Ramos (cell line): ENCODE data around the gene RPTOR.

ENCODE experiments used
- in situ Hi-C: fragments of 300-500 bp; cut with MboI; formaldehyde crosslinking; loops from one replicate; pipeline ENCODE4 v1.14.3; 2022; ENCODE audit warnings: low sequenced_read_pairs; ENCODE audit not compliant: unreplicated experiment

The RPTOR gene

GRCh38 chr17:80768936-80769335 is 224.3 kb downstream of the RPTOR start:
- in situ Hi-C loops, result no loop called here

GRCh38 chr17:80769516-80769915 is 224.9 kb downstream of the RPTOR start:
- in situ Hi-C loops, result no loop called here

GRCh38 chr17:80769936-80770625 is 225.4 kb downstream of the RPTOR start:
- in situ Hi-C loops, result no loop called here

- in situ Hi-C loops, result no loop called here
These were observed 226.4 kb downstream of the RPTOR start for GRCh38 chr17:80770881-80771611.

GRCh38 chr17:80771612-80772005 is 227.0 kb downstream of the RPTOR start:
- in situ Hi-C loops, result no loop called here

- in situ Hi-C loops, result no loop called here
These were observed 228.2 kb downstream of the RPTOR start for GRCh38 chr17:80772906-80773242.

- in situ Hi-C loops, result no loop called here
These were observed 228.8 kb downstream of the RPTOR start for GRCh38 chr17:80773243-80773991.

GRCh38 chr17:80774146-80774545 is 229.5 kb downstream of the RPTOR start:
- in situ Hi-C loops, result no loop called here

- in situ Hi-C loops, result no loop called here
These were observed 230.1 kb downstream of the RPTOR start for GRCh38 chr17:80774643-80775281.

GRCh38 chr17:80775863-80776262 is 231.2 kb downstream of the RPTOR start:
- in situ Hi-C loops, result no loop called here

GRCh38 chr17:80777274-80777673 is 232.6 kb downstream of the RPTOR start:
- in situ Hi-C loops, result no loop called here

- in situ Hi-C loops, result no loop called here
These were observed 234.1 kb downstream of the RPTOR start for GRCh38 chr17:80778716-80779115.

GRCh38 chr17:80779336-80779735 is 234.7 kb downstream of the RPTOR start:
- in situ Hi-C loops, result no loop called here

GRCh38 chr17:80779961-80780380 is 235.3 kb downstream of the RPTOR start:
- in situ Hi-C loops, result no loop called here

- in situ Hi-C loops, result no loop called here
These were observed 236.0 kb downstream of the RPTOR start for GRCh38 chr17:80780381-80781198.

GRCh38 chr17:80781211-80781610 is 236.6 kb downstream of the RPTOR start:
- in situ Hi-C loops, result no loop called here

GRCh38 chr17:80781807-80782277 is 237.2 kb downstream of the RPTOR start:
- in situ Hi-C loops, result no loop called here

GRCh38 chr17:80782536-80783427 is 238.1 kb downstream of the RPTOR start:
- in situ Hi-C loops, result no loop called here

- in situ Hi-C loops, result no loop called here
These were observed 238.8 kb downstream of the RPTOR start for GRCh38 chr17:80783486-80783885.
